Tibial nerve (tissue), 4 donors: Measurements from ENCODE around the gene PRM3. TPM values are rescaled to one million over a fixed set of nuclear protein-coding genes. Genes with fewer than 3 reads are reported as not detected.

ENCODE experiments used
- DNase-seq, 2 donors: peaks; one replicate each; pipeline ENCODE4 v3.0.0-alpha.2; 2019; ENCODE audit warnings: low spot score in 2 of 2
- H3K27ac ChIP-seq, 4 donors: fragments of 200-600 bp; sonication (generic) in 3 of 4; one replicate each; pipeline ENCODE4 v1.5.1; 2017 to 2019; ENCODE audit warnings: mild to moderate bottlenecking in 1 of 4
- H3K27me3 ChIP-seq, 2 donors: fragments of 200-600 bp; sonication (generic) in 1 of 2; one replicate each; pipeline versions ENCODE4 v1.5.1 to v1.6.0; 2017 to 2019
- H3K36me3 ChIP-seq, 3 donors: fragments of 200-600 bp; sonication (generic); one replicate each; pipeline ENCODE4 v1.5.1; 2018 to 2019
- H3K4me1 ChIP-seq, 4 donors: fragments of 200-600 bp; sonication (generic) in 3 of 4; one replicate each; pipeline ENCODE4 v1.5.1; 2017 to 2019
- H3K4me3 ChIP-seq, 4 donors: fragments of 200-600 bp; sonication (generic) in 3 of 4; one replicate each; pipeline ENCODE4 v1.5.1; 2017 to 2019; ENCODE audit warnings: mild to moderate bottlenecking in 1 of 4, moderate library complexity in 1 of 4
- H3K9me3 ChIP-seq, 4 donors: fragments of 200-600 bp; sonication (generic) in 3 of 4; one replicate each; pipeline ENCODE4 v1.5.1; 2017 to 2019
- EP300 ChIP-seq, 2 donors: sonication (generic); formaldehyde crosslinking; IDR thresholded peaks; one replicate each; pipeline ENCODE4 v1.6.1; 2017; ENCODE audit warnings: antibody characterized with exemption in 2 of 2, mild to moderate bottlenecking in 1 of 2
- POLR2A ChIP-seq, 2 donors: fragments of 450-650 bp; IDR thresholded peaks; one replicate each; pipeline ENCODE4 v1.6.1; 2017; ENCODE audit warnings: antibody characterized with exemption in 2 of 2, mild to moderate bottlenecking in 2 of 2, moderate library complexity in 2 of 2
- WGBS, 2 donors: methylation state at CpG; one replicate each; pipeline ENCODE4 v1.1.5; 2018; 5-methylcytosine and 5-hydroxymethylcytosine counted together
- total RNA-seq, 4 donors: library from RNA; depleted of rRNA; stranded (reverse); fragments of >200 nt; gene quantifications; one replicate each; pipeline ENCODE4 v1.1.0, GENCODE V29; 2016
- TF ChIP-seq, protein P1 (sequence below), 5 experiments: fragments of 200-600 bp in 3 of 5; fragments of 450-650 bp in 2 of 5; sonication (generic) in 3 of 5; IDR thresholded peaks; one replicate each; pipeline ENCODE4 v1.5.1; 2016 to 2019; ENCODE audit warnings: antibody characterized with exemption in 5 of 5, mild to moderate bottlenecking in 3 of 5, moderate library complexity in 2 of 5

PRM3 gene
- total RNA-seq, 4 donors from 2014 or later, result not detected

DNA sequence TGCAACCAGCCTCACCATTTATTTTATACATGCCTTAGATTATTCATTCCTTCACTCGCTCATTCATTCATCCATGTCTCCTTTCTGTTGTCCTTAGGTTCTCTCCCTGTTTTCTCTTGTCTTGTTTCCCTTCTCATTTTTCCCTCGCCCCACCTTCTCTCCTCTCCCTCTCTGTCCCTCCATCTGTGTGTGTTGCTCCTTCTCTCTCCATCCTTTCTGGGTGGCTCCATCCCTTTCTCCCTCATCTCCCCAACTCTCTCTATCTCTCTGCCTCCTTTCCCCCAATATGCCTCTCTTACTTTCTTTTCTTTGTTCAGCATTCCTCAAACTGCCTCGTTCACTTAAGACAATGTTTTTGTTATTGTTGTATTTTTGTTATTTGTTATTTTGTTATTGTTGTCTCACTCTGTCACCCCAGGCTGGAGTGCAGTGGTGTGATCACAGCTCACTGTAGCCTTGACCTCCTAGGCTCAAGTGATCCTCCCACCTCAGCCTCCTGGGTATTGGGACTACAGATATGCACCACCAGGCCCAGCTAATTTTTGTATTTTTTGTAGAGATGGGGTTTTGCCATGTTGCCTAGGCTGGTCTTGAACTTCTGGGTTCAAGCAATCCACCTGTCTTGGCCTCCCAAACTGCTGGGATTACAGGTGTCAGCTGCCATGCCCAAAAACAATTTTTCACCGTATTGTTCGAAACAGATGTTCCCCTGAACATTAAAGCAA, 31.8 kb downstream of the PRM3 start:
- H3K4me1 ChIP-seq, result no peaks in the 10 kb centered on the region
- no peak for DNase-seq
- WGBS, 2 donors, result 84 to 86% methylated on average over 5 of the region's 5 CpGs
- H3K27me3 ChIP-seq, result no peaks in the 10 kb centered on the region
- no peak overlapping the region for H3K4me3 ChIP-seq
- no peak overlapping the region for H3K27ac ChIP-seq
- peaks cover 0 to 4% (median 0%) of the 10 kb centered on the region in 4 donors for H3K9me3 ChIP-seq
- no peaks in the 10 kb centered on the region for H3K36me3 ChIP-seq
- TF ChIP-seq, protein P1, sequence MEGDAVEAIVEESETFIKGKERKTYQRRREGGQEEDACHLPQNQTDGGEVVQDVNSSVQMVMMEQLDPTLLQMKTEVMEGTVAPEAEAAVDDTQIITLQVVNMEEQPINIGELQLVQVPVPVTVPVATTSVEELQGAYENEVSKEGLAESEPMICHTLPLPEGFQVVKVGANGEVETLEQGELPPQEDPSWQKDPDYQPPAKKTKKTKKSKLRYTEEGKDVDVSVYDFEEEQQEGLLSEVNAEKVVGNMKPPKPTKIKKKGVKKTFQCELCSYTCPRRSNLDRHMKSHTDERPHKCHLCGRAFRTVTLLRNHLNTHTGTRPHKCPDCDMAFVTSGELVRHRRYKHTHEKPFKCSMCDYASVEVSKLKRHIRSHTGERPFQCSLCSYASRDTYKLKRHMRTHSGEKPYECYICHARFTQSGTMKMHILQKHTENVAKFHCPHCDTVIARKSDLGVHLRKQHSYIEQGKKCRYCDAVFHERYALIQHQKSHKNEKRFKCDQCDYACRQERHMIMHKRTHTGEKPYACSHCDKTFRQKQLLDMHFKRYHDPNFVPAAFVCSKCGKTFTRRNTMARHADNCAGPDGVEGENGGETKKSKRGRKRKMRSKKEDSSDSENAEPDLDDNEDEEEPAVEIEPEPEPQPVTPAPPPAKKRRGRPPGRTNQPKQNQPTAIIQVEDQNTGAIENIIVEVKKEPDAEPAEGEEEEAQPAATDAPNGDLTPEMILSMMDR (IDR thresholded peaks at IDR 0.05), result no peak
- TF ChIP-seq EP300 (IDR thresholded peaks at IDR 0.05), result no peak
- no peak for TF ChIP-seq POLR2A (IDR thresholded peaks at IDR 0.05)

DNA sequence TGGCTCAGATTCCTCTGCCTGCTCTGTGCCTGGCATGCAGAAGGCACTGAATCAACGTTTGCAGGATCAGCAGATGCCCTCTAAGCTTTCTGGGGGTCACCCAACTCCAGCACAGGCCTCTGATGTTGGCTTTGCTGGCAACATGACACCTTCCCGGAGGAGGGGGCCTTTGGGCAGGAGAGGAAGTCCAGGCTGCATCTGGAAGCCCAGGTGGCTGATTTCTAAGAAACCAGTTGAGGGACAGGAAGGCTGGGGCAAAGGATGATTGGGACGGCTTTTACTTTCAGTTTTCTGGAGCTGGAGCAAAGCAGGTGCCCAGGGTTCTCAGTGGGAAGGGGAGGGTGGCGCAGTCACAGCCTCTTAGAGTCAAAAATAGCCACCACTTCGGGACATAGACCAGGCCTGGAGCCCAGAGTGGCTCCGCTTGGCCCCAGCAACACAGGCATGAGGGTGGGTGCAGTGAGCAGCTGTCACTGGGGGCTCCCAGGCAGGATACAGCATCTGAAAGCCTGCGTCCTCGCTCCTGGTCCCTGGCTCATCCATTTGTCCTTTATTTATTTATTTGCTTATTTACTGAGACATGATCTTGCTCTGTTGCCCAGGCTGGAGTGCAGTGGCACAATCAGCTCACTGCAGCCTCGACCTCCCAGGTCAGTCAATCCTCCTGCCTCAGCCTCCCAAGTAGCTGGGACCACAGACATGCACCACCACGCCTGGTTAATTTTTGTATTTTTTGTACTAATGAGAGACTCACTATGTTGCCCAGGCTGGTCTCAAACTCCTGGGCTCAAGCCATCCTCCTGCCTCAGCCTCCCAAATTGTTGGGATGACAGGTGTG, 32.6 kb downstream of the PRM3 start:
- 70 to 76% methylated on average over 10 of the region's 10 CpGs for WGBS, 2 donors
- TF ChIP-seq POLR2A (IDR thresholded peaks at IDR 0.05) (no peak), EP300 (IDR thresholded peaks at IDR 0.05) (no peak)
- TF ChIP-seq, protein P1 (IDR thresholded peaks at IDR 0.05), result no peak
- H3K4me3 ChIP-seq, result no peak overlapping the region
- H3K9me3 ChIP-seq, result no peaks in the 10 kb centered on the region
- H3K36me3 ChIP-seq, result no peaks in the 10 kb centered on the region
- no peak overlapping the region for H3K27ac ChIP-seq
- DNase-seq, result no peak
- no peaks in the 10 kb centered on the region for H3K4me1 ChIP-seq
- no peaks in the 10 kb centered on the region for H3K27me3 ChIP-seq

- Histone ChIP-seq H3K36me3 (no peaks in the 10 kb centered on the region), H3K4me1 (no peaks in the 10 kb centered on the region), H3K4me3 (no peak overlapping the region), H3K27ac (no peak overlapping the region), H3K27me3 (no peaks in the 10 kb centered on the region), H3K9me3 (no peaks in the 10 kb centered on the region)
- DNase-seq, result no peak
- WGBS, 2 donors, result 86 to 88% methylated on average over 10 of the region's 10 CpGs
- TF ChIP-seq, protein P1 (IDR thresholded peaks at IDR 0.05), result no peak
- TF ChIP-seq POLR2A (IDR thresholded peaks at IDR 0.05), result no peak
- TF ChIP-seq EP300 (IDR thresholded peaks at IDR 0.05), result no peak
Measured at GRCh38 chr16:11239644-11240632, 33.5 kb downstream of the PRM3 start.

GRCh38 chr16:11238272-11239202, 34.9 kb downstream of the PRM3 start:
- Histone ChIP-seq H3K9me3 (no peaks in the 10 kb centered on the region), H3K27ac (no peak overlapping the region), H3K36me3 (no peaks in the 10 kb centered on the region), H3K27me3 (peaks cover 0 to 3% of the 10 kb centered on the region in 2 donors), H3K4me1 (no peaks in the 10 kb centered on the region), H3K4me3 (no peak overlapping the region)
- no peak for DNase-seq
- WGBS, 2 donors, result 95 to 96% methylated on average over 15 of the region's 15 CpGs
- TF ChIP-seq, protein P1 (IDR thresholded peaks at IDR 0.05), result no peak
- no peak for TF ChIP-seq EP300 (IDR thresholded peaks at IDR 0.05)
- no peak for TF ChIP-seq POLR2A (IDR thresholded peaks at IDR 0.05)
